Right renal pelvis (tissue), 4 donors: ENCODE measurements around the gene M1AP. TPM values are rescaled to one million over a fixed set of nuclear protein-coding genes. Genes with fewer than 3 reads are reported as not detected.

Experiments
- DNase-seq, 4 donors: peaks; one replicate each; pipeline ENCODE4 v3.0.0-alpha.2; 2013; ENCODE audit warnings: low read depth in 4 of 4, low spot score in 3 of 4, missing footprints in 1 of 4
- polyA plus RNA-seq, 4 donors: library from polyadenylated mRNA; unstranded; fragments of 120-200 nt; gene quantifications; one replicate each; pipeline ENCODE4 v1.2.1, GENCODE V29; 2013; ENCODE audit not compliant: insufficient read length in 4 of 4

M1AP gene
- polyA plus RNA-seq, 4 donors, result 0.40 to 1.5 (median 1.0) TPM

GRCh38 chr2:74599676-74600075 is 48.5 kb downstream of the M1AP start:
- no peak for DNase-seq

DNA sequence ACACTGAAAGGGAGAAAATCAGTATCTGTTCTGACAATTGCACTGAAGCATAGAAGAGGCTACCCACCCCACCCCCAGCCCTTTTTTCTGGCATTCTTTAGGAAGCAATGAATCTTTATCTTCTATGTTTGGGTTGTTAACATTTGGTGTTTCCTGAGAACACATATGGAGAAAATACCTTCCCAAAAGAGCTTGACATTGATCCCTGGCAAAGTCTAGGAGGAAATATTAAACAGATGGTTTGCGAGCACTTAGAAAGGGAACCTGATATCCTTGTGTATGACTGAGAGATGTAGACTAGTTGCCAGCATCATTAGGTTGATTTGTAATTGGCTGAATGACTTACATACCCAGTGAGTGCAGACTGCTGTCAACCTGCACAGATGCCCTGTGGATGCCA is 50.7 kb downstream of the M1AP start:
- DNase-seq, result no peak

- DNase-seq, result no peak
Observed at GRCh38 chr2:74596584-74596983, 51.5 kb downstream of the M1AP start.

- no peak for DNase-seq
Observed at GRCh38 chr2:74593826-74594772, 54.0 kb downstream of the M1AP start.

DNA sequence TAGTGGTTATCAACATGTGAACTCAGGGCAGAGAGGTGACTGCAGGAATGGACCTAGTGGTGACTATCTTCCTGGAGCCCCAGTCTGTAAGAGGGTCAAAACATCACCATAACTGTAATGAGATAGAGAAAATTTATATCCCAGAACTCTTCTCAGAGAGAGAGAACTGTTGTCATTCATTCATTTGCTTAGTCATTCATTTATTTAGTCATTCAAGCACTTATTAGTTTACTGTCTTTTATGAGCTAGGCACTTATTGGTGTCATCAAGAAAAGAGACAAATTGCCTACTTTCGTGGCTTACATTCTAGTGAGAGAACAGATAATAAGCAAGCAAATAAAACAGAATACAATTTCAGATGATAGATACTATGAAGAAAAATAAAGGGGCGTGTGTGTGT is 59.5 kb downstream of the M1AP start:
- no peak for DNase-seq

DNA sequence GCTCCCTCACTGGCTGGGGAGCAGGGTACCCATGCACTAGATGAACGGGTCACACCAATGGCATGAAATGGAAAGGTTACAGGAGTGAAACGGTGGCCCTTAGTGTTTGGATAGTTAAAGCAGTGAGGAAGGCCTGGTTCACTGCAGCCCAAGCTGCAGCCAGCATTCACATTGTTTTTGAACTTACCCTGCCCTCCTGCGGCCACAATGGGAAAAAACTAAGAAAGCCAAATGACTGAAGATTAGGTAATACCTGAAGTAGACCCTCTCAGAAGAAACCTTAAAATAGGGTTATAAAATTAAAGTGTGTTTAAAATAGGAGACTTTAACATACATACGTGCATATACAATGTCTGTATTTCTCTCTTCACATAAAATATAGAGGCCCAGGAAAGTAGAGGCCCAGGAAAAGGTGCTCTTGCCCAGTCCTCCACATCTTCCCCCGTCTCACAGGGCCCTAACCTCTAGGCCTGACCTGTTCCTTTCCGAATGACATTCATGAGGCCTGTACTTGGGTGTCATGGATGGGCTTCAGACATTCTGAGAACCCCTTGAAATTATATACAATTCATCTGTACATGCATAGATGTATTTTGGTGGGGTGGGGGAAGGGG is 60.4 kb downstream of the M1AP start:
- peak; percentile 40 to 52 (median 44) for DNase-seq

DNA sequence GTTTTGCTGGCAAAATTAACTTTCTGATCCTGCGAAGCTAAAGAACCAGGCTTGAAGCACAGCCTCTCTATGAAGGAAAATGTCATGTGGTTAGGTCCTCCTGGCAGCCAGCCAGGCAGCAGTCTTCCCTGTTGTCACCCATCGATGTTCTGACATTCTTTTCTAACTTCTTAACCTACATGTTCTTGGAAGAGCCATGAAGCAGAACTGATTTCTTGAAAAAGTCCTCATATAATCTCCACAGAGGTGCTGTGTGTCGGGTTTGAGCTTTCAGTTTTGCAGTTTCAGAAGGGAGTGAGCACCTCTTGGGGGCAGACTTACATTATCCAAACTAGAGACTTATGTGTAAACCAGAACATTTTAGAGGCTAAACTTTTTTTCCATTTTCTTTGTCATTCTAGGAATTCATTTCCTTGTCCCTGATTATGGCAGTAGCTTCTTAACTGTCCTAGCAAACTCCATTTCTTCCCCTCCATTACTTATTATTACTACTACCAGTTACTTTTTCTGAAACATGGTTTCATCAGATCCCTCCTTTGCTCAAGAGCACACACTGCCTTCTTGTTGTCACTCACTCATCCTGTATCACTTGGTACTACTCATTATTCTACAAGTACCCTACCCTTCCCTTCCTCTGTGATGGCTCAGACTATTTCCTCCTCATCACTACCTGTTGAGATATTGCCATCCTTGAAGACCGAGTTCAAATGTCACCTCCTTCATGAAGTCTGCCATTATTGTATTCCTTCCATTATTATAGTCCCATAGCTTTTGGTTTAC is 62.5 kb downstream of the M1AP start:
- no peak for DNase-seq

DNA sequence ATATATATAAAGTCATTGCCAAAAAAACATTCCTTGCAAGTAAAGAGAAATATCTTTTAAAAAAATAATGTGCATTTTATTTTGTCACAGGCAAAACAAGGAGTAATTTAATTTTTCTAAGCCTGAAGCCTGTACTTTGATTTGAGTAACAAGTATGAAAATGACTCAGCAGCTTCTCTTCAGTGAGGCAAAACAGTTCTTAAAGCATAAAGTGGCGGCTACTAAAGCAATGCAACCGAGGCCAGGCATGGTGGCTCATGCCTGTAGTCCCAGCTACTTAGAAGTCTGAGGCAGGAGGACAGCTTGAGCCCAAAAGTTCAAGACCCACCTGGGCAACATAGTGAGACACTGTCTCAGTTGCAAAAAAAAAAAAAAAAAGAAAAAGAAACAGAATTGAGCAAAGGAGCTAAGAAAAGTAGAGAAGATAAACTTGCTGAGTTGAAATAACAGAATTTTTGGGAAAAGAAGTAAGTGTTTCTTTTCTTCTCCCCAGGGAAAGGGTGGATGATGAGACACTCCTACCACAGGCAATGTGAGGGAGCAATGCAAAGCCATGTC is 64.0 kb downstream of the M1AP start:
- DNase-seq, result no peak

DNA sequence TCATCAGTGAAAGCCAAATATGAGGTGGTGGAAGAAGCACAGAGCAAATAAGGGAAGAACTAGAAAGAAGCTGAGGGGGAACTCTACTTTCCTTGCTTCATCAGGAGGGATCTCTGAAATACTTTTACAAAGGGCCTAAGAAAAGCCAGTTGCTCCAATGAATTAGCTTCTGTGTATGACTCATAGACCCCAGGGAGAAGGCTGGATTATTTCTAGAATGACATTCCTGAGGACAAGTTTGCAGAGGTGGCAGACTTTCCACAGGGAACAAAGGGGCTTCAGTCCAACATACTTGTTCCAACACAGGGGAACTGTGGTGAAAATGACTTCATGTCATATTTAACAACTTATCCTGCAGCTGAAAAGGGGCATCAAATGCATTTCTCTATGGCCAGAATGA is 64.6 kb downstream of the M1AP start:
- no peak for DNase-seq

- DNase-seq, result no peak
Observed at GRCh38 chr2:74582184-74582583, 65.9 kb downstream of the M1AP start.

DNA sequence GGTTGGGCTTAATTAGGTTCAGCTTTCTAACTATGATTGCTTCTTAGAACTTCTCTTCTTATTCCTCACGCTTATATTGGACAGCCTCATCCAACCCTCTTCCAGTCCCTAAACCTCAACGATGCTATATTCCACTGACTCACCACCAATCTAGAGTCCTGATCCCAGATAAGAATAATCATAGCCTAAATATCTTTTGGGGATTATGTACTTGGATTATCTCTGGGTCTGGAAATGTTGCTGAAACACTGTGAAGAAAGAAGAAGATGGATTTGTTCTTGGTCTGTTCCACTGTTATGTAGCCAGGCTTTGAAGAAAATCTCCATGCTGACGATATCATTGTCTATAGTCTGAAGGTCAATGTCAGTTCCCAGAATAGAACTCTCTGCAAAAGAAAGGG is 66.7 kb downstream of the M1AP start:
- DNase-seq, result no peak

DNA sequence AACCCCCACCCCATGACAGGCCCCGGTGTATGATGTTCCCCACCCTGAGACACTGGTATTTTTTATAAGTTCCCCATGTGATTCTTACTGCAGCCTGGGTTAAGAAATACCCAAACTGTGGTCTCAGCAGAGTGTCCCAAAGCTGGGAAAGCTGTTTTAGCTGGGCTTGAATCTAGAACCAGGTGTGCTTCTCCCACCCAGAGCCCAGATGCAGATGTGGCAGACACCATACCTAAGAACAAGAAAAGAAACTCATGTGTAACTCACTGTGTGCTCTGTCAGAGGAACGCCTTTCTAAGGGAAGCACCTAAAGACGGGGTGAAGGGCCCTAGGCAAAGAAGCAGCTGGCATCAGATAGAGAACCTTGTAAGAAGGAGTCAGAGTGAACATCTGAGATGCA is 69.7 kb downstream of the M1AP start:
- no peak for DNase-seq

GRCh38 chr2:74577448-74577847 is 70.7 kb downstream of the M1AP start:
- no peak for DNase-seq

- DNase-seq, result no peak
Observed at GRCh38 chr2:74576863-74577229, 71.3 kb downstream of the M1AP start.

DNA sequence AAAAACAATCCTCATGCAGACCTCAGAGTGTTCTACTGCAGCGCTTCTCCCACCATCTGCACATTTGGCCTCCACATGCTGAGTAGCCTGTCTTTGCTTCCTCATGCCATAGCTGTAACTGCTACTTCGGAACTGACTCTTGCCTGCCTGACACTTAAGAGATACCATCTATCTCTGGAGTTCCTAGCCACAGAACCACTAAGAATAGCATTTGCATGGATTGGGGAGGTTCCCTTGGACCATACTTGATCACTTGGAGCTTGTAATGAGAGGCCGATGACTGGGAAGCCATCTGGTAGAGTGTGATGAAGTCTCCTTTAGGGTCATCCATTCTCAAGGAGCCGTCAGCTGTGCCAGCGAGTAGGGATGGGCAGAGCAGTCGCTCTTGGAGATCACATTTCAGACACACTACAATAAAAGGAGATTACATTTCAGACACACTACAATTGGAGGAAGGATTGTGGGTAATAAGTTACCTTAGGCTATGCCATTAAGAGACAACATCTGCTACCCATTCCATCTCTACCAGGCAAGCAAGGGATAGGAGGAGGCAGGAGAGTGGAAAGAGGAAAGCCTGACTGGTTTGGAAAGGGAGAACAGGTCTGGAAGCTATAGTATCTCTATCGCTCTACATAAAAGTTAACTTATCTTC is 71.8 kb downstream of the M1AP start:
- DNase-seq, result no peak

DNA sequence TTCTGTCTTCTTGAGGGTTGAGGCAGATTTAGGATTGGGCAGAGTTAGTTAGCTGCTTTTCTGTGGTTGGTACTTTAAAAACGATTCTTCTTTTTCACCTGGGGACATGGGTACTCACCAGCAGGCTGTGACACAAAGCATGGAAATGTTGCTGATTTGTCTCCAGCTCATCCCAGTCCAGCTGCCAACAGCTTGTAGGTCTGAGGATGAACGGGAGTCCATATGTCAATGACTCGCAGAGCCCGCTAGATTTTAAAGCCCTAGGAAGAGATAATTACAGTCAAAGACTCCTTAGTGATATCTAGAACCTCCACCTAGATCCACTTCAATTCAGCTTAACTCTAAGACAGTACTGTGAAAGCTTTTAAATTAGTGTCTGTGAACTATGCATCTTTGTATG is 72.8 kb downstream of the M1AP start:
- DNase-seq, result no peak

DNA sequence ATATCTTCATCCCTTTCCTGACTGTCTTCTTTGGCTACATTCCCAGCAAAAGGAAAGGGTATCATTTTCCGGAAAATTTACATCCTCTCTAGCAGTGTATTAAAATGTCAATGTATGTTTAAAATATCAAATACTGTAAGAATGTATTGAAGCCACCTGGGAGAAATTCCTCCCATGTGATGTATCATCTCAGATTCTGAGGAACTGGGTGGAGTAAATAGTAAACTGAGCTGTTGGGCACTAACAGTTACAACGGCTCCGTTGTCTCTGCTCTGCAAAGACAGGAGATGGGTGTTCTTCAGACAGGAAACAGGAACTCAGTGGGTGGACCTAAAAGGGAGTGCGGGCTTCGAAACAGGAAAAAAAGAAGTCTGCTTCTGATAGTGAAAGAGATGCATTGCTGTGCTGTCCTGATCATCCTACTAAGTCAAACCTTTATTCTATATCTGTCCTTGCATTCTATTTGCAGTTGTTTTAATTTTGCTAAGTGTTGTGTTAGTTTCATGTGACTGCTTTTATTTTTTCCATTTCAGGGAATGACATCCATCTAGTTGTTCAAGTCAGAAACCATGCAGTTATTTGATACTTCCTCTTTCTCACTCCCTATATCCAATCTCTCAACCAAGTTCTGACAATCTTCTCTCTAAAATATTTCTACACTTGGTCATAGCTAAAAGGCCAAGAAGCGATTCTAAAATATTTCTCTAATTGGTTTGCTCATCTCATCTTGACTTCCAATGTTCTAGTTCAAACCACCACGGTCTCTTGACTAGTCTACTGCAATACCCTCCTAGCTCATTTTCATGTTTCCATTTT is 74.2 kb downstream of the M1AP start:
- DNase-seq, result no peak

DNA sequence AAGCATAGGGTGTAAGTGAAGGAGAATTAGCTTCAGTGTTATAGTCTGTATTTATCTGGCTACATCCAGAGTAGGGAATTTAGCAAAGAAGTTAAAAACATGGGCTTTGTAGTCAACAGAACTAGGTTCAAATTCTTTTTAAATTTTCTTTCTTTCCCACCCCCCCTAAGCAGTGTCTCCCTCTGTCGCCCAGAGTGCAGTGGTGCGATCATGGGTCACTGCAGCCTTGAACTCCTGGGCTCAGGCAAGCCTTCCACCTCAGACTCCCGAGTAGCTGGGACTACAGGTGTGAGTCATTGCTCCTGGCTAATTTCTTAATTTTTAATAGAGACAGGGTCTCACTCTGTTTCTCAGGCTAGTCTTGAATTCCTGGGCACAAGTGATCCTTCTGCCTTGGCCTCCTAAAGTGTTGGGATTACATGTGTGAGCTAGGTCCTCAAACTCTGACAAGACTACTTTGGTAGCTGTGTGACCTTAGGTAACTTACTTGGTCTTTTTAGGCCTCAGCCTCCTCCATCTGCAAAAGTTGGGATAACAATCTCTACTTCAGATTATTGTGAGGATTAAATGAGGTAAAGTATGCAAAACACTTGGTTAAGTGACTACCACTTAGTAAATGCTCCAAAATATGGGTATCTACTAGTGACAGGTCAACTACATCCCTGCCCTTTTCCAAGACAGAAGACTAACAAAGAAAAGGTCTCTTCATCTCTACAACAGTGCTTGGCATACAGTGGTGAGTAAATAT is 75.8 kb downstream of the M1AP start:
- DNase-seq, result no peak

- no peak for DNase-seq
Observed at GRCh38 chr2:74571058-74571457, 77.1 kb downstream of the M1AP start.
